Epithelial cell of umbilical artery (primary cell): ENCODE data around the gene KLHL17. TPM values are rescaled to one million over a fixed set of nuclear protein-coding genes. Genes with fewer than 3 reads are reported as not detected.

Experiments used
- total RNA-seq: library from RNA; depleted of rRNA; stranded (reverse); fragments of >200 nt; gene quantifications from 2 replicates; pipeline ENCODE4 v1.2.3, GENCODE V29; 2014

KLHL17 gene
- total RNA-seq: 4.1 and 8.4 TPM in 2 replicates

DNA sequence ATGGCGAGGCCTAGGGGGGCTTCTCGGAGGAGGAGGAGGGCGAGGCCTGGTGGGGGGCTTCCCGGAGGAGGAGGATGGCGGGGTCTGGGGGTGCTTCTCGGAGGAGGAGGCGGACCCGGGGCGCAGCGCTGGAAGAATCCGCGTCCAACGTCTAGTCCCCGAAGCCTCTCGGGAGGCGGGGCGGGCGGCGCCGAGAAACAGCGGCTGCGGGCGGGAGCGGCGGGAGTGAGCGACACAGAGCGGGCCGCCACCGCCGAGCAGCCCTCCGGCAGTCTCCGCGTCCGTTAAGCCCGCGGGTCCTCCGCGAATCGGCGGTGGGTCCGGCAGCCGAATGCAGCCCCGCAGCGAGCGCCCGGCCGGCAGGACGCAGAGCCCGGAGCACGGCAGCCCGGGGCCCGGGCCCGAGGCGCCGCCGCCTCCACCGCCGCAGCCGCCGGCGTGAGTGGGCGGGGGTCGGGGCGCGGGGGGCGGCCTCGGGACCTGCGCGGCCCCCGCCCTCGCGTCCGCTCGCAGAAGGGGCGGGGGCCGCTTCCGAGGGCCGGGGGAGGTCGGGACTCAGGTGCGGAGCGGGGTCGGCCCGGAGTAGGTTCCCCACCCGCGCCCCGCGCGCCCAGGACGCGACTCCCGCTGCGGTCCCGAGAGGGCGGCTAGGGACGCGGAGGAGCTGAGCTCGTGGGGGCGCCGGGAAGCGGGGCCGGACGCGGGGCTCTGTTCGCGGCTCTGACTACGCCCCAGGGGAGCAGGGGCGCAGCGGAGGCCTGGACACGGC is at the start of gene KLHL17:
KLHL17 (plus strand) TSS at position 222 of the 769 bp plus-strand sequence; CDS start at position 332, 110 bp downstream.

DNA sequence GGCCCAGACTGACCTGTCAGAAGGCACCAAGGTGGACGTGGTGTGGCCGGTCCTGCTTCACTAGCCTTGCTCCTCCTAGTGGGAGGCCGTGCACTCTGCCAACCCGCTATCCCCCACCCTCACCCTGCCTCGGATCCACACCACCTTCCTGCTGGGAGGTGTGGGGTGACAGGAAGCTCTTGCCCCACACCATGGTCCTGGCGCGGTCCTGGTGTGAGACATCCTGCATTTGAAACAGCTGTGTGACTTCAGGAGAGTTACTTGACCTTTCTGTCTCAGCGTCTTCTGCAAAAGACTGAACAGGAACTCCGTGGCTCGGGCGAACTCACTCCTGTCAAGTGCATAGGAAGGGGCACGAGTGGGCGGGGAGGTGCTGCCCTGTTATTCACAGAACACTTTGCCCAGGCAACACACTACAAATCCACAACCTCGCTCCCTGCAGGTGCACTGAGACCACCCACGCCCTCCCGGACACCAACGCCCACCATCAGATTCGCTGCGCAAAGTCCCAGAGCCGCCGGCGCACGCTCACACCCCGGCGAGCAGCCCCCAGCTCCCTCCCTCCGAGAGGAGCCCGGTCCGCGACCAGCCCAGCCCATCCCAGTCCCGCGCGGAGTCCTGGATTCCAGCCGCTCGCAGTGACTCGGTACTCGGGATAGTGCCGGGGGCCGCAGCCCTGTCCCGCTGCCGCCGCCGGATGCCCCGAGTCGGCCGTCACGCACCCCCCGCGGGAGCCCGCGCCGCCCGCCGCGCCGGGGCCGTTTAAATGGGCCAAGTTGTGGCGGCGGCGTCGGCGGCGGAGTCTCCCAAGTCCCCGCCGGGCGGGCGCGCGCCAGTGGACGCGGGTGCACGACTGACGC is 37.0 kb upstream of the KLHL17 start, which contains the start of gene SAMD11:
SAMD11 (plus strand) TSS at position 793 of the 860 bp plus-strand sequence. CDS start 509 bp downstream, outside the sequence.

DNA sequence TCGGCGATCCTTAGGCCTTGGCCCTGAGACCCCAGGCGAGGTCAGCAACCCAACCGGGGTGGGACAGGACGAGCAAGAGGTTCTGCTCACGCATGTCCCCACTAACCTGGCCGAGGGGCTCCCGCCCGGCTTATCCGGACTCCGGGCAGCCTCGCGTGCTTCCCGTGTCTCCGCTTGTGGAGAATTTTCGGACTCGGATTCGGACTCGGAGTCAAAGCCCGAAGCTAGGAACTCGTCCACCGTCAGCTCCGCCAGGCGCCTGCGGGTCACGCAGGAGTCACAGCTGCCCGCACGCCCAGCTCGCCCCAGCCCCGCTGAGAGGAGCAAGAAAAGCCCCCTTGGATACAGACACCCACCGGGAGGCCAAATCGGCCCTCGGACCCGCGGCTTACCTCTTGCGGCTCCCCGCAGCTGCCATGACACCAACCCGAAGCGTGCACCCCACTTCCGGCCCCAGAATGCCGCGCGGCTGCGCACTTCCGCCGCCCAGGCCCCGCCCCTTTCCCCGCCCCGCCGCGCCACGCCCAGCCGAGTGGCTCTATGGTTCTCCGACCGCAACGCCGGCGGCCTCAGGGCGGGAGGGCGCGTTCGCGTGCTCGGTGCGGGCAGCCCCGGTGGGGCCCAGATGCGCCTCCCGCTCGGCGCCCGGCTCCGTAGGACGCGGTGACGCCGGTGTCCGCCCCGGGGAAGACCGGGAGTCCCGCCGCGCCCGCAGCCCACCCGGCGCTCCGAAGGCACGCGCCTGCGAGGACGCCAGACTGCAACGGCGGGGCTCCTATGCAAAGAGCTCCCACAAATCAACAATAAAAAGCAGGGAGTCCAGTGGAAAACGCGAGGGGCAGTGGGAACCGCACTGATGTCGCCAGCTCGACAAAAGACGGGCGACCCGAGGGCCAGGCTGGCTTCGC is 1.3 kb upstream of the KLHL17 start, which contains the start of gene NOC2L:
NOC2L (minus strand) TSS at position 434 of the 908 bp plus-strand sequence; CDS start at position 418, 16 bp downstream.

DNA sequence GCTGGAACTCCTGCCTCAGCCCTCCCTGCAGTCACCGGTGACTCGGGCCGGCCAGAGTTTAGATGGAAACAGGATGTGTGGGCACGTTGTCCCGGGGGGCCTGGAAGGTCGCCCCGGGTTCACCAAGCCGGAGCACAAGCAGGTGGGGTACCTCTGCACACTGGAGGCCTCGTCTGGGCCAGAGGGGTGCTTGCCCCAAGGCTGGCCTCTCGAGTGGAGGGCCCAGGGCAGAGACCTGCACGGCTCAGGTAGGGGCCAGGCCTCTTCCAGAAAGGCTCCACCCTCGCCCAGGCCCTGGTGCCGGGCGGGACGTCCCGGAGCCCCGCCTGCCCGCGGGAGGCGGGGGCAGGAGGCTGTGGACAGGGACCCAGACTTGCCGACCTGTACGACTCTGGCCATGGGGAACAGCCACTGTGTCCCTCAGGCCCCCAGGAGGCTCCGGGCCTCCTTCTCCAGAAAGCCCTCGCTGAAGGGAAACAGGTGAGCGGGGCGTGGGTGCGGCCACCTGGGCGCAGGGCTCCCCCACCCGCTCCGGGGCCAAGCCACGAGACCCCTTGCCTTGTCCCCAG is 5.8 kb downstream of the KLHL17 start, which contains the start of gene PLEKHN1:
PLEKHN1 (plus strand) TSS at position 348 of the 569 bp plus-strand sequence; CDS start at position 398, 50 bp downstream.

DNA sequence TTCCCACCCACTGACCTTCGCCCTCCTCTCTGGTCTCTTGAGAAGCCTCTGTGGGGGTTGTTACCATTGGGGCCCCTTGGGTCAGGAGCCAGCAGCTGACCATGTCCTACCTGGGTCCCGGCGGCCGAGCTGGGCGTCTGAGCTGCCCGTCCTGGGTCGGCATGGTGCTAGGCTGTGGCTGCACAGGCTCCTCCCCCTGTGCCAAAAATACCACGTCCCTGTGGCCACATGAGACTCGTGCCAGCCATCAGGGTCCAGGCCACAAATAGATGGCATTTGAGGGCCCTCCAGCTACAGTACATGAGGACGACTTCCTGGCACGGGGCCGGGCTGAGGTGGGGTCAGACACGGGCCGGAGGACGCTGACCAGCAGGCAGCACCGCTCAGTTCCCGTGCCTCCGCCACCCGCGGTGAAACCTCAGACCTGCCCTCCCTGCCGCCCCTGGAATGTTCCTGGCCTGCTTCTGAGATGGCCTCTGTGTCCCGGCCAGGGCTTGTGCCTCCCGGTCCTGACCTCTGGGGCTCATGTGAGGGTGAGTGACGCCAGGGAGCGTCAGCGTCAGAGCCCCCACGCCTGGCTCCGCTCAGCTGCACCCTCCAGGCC is 21.7 kb downstream of the KLHL17 start, which contains the start of gene PERM1:
PERM1 (minus strand) TSS at position 139 of the 604 bp plus-strand sequence. CDS start 1,064 bp downstream, outside the sequence.

DNA sequence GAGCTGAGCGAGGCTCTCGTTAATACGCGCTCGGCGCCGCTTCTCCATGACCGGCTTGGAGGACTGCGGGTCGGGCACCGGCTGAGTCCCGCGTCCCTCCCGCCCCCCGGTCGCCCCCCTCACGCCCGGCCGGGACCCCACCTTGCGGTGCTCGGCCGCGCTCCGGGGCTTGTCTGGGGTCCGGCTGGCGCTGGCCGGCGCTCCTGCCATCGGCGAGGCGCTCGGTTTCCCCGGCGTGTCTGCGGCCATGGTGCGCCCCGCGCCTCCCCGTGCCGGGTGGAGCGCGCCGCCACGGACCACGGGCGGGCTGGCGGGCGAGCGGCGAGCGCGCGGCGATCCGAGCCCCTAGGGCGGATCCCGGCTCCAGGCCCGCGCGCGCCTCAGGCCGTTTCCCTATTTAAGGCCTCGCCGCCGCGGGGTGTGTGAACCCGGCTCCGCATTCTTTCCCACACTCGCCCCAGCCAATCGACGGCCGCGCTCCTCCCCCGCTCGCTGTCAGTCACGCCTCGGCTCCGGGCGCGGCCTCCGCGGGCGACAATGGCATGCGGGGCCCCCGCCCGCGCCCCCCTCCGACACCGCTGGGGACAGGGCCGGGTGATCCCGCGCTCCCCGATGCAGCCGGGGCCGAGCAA is 39.5 kb downstream of the KLHL17 start, which contains the start of gene HES4:
HES4 (minus strand) TSS at position 373 of the 632 bp plus-strand sequence; CDS start at position 249, 124 bp downstream.

DNA sequence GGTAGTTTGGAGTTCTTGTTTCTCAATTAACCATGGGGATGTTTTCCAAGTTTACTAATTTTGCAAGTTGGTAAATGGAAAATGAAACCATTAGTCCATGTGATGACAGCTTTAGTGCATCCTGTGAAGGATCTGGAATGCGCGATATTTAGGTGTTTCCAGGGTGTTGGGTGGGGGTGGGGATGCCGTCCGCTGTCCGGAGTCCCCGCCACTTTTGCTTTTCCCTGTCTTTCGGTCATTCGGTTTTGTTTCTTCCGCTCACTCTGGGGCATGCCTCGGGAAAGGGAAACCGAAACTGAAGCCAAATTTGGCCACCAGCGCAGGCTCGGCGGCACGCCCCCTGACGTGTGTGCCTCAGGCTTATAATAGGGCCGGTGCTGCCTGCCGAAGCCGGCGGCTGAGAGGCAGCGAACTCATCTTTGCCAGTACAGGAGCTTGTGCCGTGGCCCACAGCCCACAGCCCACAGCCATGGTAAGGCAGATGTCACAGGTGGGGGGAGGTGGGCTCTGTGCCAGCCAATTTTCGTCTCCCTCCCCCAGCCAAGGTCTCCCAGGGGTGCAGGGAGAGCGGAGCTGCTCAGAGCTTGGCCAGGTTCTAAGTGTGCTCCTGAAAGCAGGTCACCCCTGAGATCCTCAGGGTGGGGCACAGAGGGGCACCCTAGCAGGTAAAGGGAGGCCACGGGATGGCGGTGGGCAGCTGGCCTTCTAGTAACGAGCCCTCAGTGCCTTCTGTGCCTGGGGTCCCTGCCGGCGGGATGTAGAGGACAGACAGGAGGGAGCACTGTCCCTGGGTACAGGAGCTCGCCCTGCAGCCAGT is 52.9 kb downstream of the KLHL17 start, which contains the start of gene ISG15:
ISG15 (plus strand) TSS at position 393 of the 817 bp plus-strand sequence; CDS start at position 470, 77 bp downstream.

Other genes starting within 250 kb of the KLHL17 start
- gene SAMD11, start 36.7 kb upstream of the KLHL17 start, total RNA-seq: under 0.01 and 0.32 TPM in 2 replicates
- 109 TPM in 2 replicates for gene NOC2L, start 1.3 kb upstream of the KLHL17 start, total RNA-seq
- gene PLEKHN1, start 5.9 kb downstream of the KLHL17 start, total RNA-seq: 0.30 and 0.32 TPM in 2 replicates
- not detected in 2 replicates for gene PERM1, start 21.5 kb downstream of the KLHL17 start, total RNA-seq
- gene HES4, start 39.5 kb downstream of the KLHL17 start, total RNA-seq: 109 and 135 TPM in 2 replicates
- 302 and 2,072 TPM in 2 replicates for gene ISG15, start 52.9 kb downstream of the KLHL17 start, total RNA-seq
- 56.2 and 70.7 TPM in 2 replicates for gene AGRN, start 59.5 kb downstream of the KLHL17 start, total RNA-seq
- not detected in 2 replicates for gene RNF223, start 113.7 kb downstream of the KLHL17 start, total RNA-seq
- gene C1orf159, start 155.5 kb downstream of the KLHL17 start, total RNA-seq: 5.2 and 5.9 TPM in 2 replicates
- gene TTLL10, start 213.3 kb downstream of the KLHL17 start, total RNA-seq: not detected in 2 replicates
- not detected in 2 replicates for gene TNFRSF18, start 246.0 kb downstream of the KLHL17 start, total RNA-seq